Measurements from ENCODE around the gene CBX2.

CBX2 gene

DNA sequence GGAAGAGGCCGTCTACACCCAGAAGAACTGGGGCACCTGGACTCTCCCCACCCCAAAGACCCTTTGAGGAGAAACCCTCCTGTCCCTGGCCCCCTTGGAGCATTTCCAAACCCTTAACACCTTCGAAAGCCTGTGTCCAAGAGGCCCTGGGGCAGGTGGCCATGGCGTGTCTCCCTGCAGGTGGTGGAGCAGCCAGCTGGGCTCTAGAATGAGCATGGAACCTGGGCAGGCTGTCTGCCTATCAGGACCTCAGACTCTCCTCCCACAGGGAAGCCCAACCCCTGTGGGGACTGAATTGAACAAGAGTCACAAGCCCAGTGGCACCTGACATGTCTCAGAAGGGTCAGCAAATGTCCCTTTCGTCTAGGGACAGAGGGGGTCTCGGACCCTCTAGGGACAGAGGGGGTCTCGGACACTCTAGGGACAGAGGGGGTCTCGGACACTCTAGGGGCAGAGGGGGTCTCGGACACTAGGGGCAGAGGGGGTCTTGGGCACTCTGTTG lies 52.9 kb downstream of the CBX2 start:
- TF ChIP-seq, protein P1, sequence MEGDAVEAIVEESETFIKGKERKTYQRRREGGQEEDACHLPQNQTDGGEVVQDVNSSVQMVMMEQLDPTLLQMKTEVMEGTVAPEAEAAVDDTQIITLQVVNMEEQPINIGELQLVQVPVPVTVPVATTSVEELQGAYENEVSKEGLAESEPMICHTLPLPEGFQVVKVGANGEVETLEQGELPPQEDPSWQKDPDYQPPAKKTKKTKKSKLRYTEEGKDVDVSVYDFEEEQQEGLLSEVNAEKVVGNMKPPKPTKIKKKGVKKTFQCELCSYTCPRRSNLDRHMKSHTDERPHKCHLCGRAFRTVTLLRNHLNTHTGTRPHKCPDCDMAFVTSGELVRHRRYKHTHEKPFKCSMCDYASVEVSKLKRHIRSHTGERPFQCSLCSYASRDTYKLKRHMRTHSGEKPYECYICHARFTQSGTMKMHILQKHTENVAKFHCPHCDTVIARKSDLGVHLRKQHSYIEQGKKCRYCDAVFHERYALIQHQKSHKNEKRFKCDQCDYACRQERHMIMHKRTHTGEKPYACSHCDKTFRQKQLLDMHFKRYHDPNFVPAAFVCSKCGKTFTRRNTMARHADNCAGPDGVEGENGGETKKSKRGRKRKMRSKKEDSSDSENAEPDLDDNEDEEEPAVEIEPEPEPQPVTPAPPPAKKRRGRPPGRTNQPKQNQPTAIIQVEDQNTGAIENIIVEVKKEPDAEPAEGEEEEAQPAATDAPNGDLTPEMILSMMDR (conservative IDR thresholded peaks at IDR 0.05; ENCODE audit: low read depth, low read length) = no peak
- H2AFZ ChIP-seq (ENCODE audit: low read depth) = no peak overlapping the region
- no peaks in the 10 kb centered on the region for H3K36me3 ChIP-seq (ENCODE audit: insufficient read depth)
- no peak overlapping the region for H3K9ac ChIP-seq
- H4K20me1 ChIP-seq (ENCODE audit: insufficient read depth) = no peaks in the 10 kb centered on the region
- H3K4me1 ChIP-seq (ENCODE audit: low read depth, poor library complexity, severe bottlenecking) = peaks cover 10% of the 10 kb centered on the region
- peaks cover 12% of the 10 kb centered on the region for H3K79me2 ChIP-seq (ENCODE audit: insufficient read depth, low read depth)
- no peak overlapping the region for H3K4me3 ChIP-seq (IDR thresholded peaks at IDR 0.05; ENCODE audit: insufficient read depth, low read depth, low read length)
- no peak overlapping the region for H3K4me2 ChIP-seq
- no peak overlapping the region for H3K27ac ChIP-seq
- H3K27me3 ChIP-seq (ENCODE audit: insufficient read depth, low read depth) = no peaks in the 10 kb centered on the region

DNA sequence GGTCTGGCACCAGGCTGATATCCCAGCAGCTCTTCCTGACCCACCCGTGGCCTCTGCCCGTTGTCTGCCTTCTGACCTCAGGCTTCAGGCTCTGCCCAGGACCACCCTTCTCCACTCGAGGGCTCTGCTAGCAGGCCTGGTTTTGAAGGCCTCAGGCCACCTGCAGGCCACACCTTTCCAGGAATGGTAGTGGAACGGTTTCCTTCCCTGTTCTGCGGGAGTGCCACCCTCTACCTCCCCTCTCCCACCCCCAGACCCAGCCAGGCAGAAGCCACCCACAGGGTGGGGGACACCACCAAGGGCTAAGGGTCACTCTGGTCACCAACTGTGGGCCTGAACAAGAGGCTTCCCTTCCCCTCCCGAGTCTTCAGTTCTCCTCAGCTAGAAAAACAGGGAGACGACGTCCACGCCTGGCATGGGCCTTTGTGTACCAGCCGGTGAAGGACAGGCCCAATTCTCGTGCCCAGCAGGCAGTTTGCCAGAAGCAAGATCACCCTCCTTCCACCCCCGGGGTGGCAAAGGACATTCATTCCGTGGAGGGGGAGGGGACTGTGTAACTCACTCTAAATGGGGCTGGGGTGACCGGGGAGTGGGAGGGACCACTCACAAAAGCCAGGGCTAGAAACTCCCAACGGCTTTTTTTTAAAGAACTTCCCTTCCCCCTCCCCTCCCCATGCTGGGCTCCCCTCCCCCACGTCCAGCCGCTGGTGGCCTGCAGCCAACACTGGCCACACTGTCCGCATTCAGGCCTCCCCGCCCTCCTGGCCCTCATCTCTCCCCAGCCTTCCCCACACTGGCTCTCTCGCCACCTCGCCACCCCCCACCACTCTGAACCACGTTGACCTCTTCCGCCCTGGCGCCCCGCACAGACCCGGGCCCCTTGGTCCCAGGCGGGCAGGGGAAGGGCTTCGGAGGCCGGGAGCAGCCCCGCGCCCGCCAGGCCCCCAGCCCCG lies 53.6 kb downstream of the CBX2 start:
- H4K20me1 ChIP-seq (ENCODE audit: insufficient read depth) = no peaks in the 10 kb centered on the region
- no peak overlapping the region for H3K4me3 ChIP-seq (IDR thresholded peaks at IDR 0.05; ENCODE audit: insufficient read depth, low read depth, low read length)
- no peaks in the 10 kb centered on the region for H3K27me3 ChIP-seq (ENCODE audit: insufficient read depth, low read depth)
- peaks cover 18% of the 10 kb centered on the region for H3K4me1 ChIP-seq (ENCODE audit: low read depth, poor library complexity, severe bottlenecking)
- TF ChIP-seq, protein P1 (conservative IDR thresholded peaks at IDR 0.05; ENCODE audit: low read depth, low read length) = no peak
- no peak overlapping the region for H3K27ac ChIP-seq
- H3K9ac ChIP-seq = no peak overlapping the region
- H3K79me2 ChIP-seq (ENCODE audit: insufficient read depth, low read depth) = peaks cover 19% of the 10 kb centered on the region
- H3K4me2 ChIP-seq = no peak overlapping the region
- no peak overlapping the region for H2AFZ ChIP-seq (ENCODE audit: low read depth)
- H3K36me3 ChIP-seq (ENCODE audit: insufficient read depth) = no peaks in the 10 kb centered on the region

DNA sequence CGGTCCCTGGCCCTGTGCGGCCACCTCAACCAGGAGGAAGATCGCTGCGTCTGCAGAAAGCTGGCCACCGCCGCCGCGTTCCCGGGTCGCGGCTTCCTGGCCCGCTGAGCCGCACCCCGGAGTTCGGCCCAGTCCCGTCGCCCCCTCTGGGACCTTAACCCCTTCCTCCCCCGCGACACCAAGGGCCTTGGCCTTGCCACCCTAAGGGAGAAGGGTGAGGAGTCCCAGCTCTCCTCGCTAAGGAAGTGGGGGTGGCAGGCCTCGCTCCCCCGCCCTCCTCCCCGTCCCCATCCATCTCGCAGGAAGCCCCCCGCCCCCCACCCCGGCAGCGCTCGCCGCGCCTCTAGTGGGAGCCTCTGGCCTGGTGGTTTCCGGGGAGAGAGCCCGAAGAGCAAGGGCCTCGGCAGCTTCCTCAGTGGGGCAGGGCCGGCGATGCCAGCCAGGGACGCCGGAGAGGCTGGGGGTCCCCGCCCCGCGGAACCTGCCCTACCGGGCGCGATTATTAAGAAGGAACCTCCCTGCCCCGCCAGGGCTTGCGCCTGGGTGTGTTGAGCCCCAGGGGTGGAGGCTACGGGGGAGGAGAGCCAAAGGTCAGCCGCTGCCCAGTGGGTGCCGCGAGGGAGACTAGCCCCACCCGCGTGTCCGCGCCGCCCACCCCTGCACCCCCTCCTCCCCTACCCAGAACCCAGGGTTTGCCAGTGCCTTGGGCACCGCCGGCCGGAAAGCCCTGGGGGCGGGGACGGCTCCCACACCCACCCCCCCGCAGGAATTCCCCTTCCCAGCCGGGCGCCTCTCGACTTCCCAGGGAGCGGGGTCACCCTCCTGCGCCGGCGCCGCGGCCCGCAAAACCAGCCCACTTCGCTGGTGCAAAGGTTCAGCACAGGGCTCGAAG lies 54.5 kb downstream of the CBX2 start:
- TF ChIP-seq, protein P1 (conservative IDR thresholded peaks at IDR 0.05; ENCODE audit: low read depth, low read length) = no peak
- H3K27ac ChIP-seq = no peak overlapping the region
- H2AFZ ChIP-seq (ENCODE audit: low read depth) = no peak overlapping the region
- H3K36me3 ChIP-seq (ENCODE audit: insufficient read depth) = no peaks in the 10 kb centered on the region
- no peak overlapping the region for H3K9ac ChIP-seq
- H3K4me3 ChIP-seq (IDR thresholded peaks at IDR 0.05; ENCODE audit: insufficient read depth, low read depth, low read length) = no peak overlapping the region
- no peaks in the 10 kb centered on the region for H4K20me1 ChIP-seq (ENCODE audit: insufficient read depth)
- H3K4me2 ChIP-seq = no peak overlapping the region
- H3K4me1 ChIP-seq (ENCODE audit: low read depth, poor library complexity, severe bottlenecking) = peaks cover 19% of the 10 kb centered on the region
- peaks cover 20% of the 10 kb centered on the region for H3K79me2 ChIP-seq (ENCODE audit: insufficient read depth, low read depth)
- no peaks in the 10 kb centered on the region for H3K27me3 ChIP-seq (ENCODE audit: insufficient read depth, low read depth)

DNA sequence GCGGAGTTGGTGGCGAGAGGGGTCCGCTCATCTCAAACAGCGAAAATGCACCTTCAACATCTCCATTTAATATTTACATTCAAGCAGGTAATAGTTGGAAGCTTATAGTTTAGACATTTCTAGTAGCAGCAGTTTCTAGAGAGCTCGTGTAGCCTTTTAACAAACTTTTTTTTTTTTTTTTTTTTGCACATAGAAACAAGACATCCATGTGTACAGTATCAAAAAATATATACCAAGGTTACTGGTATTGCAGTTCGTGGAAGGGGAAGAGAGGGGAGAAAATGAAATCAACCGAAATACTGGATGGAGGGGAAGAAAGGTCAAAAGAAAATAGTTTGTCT lies 55.1 kb downstream of the CBX2 start:
- H3K27me3 ChIP-seq (ENCODE audit: insufficient read depth, low read depth) = no peaks in the 10 kb centered on the region
- H4K20me1 ChIP-seq (ENCODE audit: insufficient read depth) = no peaks in the 10 kb centered on the region
- no peak overlapping the region for H3K27ac ChIP-seq

More for the DNA sequence above, 55.1 kb downstream of the CBX2 start:
- H3K36me3 ChIP-seq (ENCODE audit: insufficient read depth) = no peaks in the 10 kb centered on the region
- H3K4me2 ChIP-seq = no peak overlapping the region
- TF ChIP-seq, protein P1 (conservative IDR thresholded peaks at IDR 0.05; ENCODE audit: low read depth, low read length) = no peak
- H3K9ac ChIP-seq = no peak overlapping the region
- H3K4me3 ChIP-seq (IDR thresholded peaks at IDR 0.05; ENCODE audit: insufficient read depth, low read depth, low read length) = no peak overlapping the region
- H3K4me1 ChIP-seq (ENCODE audit: low read depth, poor library complexity, severe bottlenecking) = peaks cover 19% of the 10 kb centered on the region
- no peak overlapping the region for H2AFZ ChIP-seq (ENCODE audit: low read depth)
- peaks cover 26% of the 10 kb centered on the region for H3K79me2 ChIP-seq (ENCODE audit: insufficient read depth, low read depth)
